HCEC 1CT (cell line): ENCODE data around the gene CKAP4.

Source experiments
- DNase-seq: peaks from one replicate; pipeline ENCODE4 v3.0.0-alpha.2; 2017

Gene CKAP4

GRCh38 chr12:106193394-106194215 lies 54.2 kb downstream of the CKAP4 start:
- no peak for DNase-seq

- DNase-seq, result no peak
Measured at GRCh38 chr12:106192659-106193393, 55.0 kb downstream of the CKAP4 start.

- DNase-seq, result no peak
Measured at GRCh38 chr12:106190581-106190980, 57.2 kb downstream of the CKAP4 start.

- DNase-seq, result no peak
Measured at GRCh38 chr12:106189341-106189740, 58.5 kb downstream of the CKAP4 start.

GRCh38 chr12:106188256-106188655 lies 59.6 kb downstream of the CKAP4 start:
- no peak for DNase-seq
